B cell (primary cell): ENCODE data around the gene FOSB. TPM values are rescaled to one million over a fixed set of nuclear protein-coding genes. Genes with fewer than 3 reads are reported as not detected.

ENCODE experiments used
- ATAC-seq: fragments of 200-7000 bp; cut with Tn5 transposase; one replicate; pipeline ENCODE4 v1.10.0; 2021; ENCODE audit warnings: low read depth, mild to moderate bottlenecking, moderate number of reproducible peaks, moderate library complexity
- CTCF ChIA-PET: fragments of 350-600 bp; sonication (Branson Sonifier 250); formaldehyde crosslinking; loops from one replicate; lab custom pipeline; 2021; ENCODE audit warnings: antibody characterized with exemption, inconsistent platforms; lab: Charles Lee
- POLR2A ChIA-PET: fragments of 350-600 bp; sonication (Branson Sonifier 250); formaldehyde crosslinking; loops from one replicate; lab custom pipeline; 2021; ENCODE audit warnings: antibody characterized with exemption; lab: Charles Lee
- DNase-seq: peaks from one replicate; pipeline ENCODE4 v3.0.0; 2013
- H2AFZ ChIP-seq: 2 replicates; pipeline ENCODE4 v1.6.1; 2012; ENCODE audit warnings: mild to moderate bottlenecking, low read depth, low read length; ENCODE audit not compliant: insufficient read depth, poor library complexity, severe bottlenecking
- H3K27ac ChIP-seq, 2 donors: 1 replicate in 1 of 2; 2 replicates in 1 of 2; pipeline ENCODE4 v1.5.1; 2012 to 2013; ENCODE audit warnings: low read length in 2 of 2, mild to moderate bottlenecking in 2 of 2, moderate library complexity in 1 of 2
- H3K27me3 ChIP-seq, 4 experiments: fragments of 200-600 bp in 1 of 4; sonication (generic) in 1 of 4; replicated peaks in 1 of 4; 1 replicate in 2 of 4; 2 replicates in 2 of 4; pipeline versions ENCODE4 v1.6.1 to v1.7.0; 2013 to 2016; ENCODE audit warnings: low read length in 3 of 4, mild to moderate bottlenecking in 2 of 4, mixed read lengths in 1 of 4, moderate library complexity in 1 of 4; ENCODE audit not compliant: insufficient read depth in 4 of 4, control insufficient read depth in 3 of 4; ENCODE audit errors: control extremely low read depth in 1 of 4
- H3K36me3 ChIP-seq, 2 experiments: replicated peaks in 1 of 2; 1 replicate in 1 of 2; 2 replicates in 1 of 2; pipeline versions ENCODE4 v1.6.1 to v1.7.1; 2013; ENCODE audit warnings: low read length in 1 of 2; ENCODE audit not compliant: insufficient read depth in 2 of 2, control insufficient read depth in 1 of 2; ENCODE audit errors: control extremely low read depth in 1 of 2, extremely low read depth in 1 of 2
- H3K4me1 ChIP-seq, 2 donors: fragments of 200-600 bp in 1 of 2; sonication (generic) in 1 of 2; 1 replicate in 1 of 2; 2 replicates in 1 of 2; pipeline versions ENCODE4 v1.5.1 to v1.6.1; 2013 to 2017; ENCODE audit warnings: low read length in 2 of 2; ENCODE audit not compliant: control insufficient read depth in 2 of 2, insufficient read depth in 2 of 2
- H3K4me2 ChIP-seq: replicated peaks from 2 replicates; pipeline ENCODE3; 2012; ENCODE audit warnings: mild to moderate bottlenecking, low read depth, low read length; ENCODE audit not compliant: poor library complexity, severe bottlenecking
- H3K4me3 ChIP-seq, 5 experiments: fragments of 200-600 bp in 1 of 5; sonication (generic) in 1 of 5; 1 replicate in 3 of 5; 2 replicates in 2 of 5; pipeline versions ENCODE4 v1.5.1 to v1.7.0; 2011 to 2016; ENCODE audit warnings: low read length in 4 of 5, mild to moderate bottlenecking in 4 of 5, low read depth in 2 of 5, control low read depth in 1 of 5, moderate library complexity in 1 of 5; ENCODE audit not compliant: insufficient read depth in 1 of 5; ENCODE audit errors: control extremely low read depth in 1 of 5, extremely low read depth in 1 of 5
- H3K79me2 ChIP-seq: fragments of 200-600 bp; sonication (generic); one replicate; pipeline ENCODE4 v1.6.0; 2016; ENCODE audit warnings: low read length; ENCODE audit not compliant: control insufficient read depth, insufficient read depth
- H3K9ac ChIP-seq: fragments of 200-600 bp; sonication (generic); 2 replicates; pipeline ENCODE4 v1.6.1; 2017; ENCODE audit warnings: mild to moderate bottlenecking, low read length, moderate library complexity
- H3K9me3 ChIP-seq, 3 donors: one replicate each; pipeline versions ENCODE4 v1.6.1 to v1.7.1; 2013; ENCODE audit warnings: low read length in 2 of 3; ENCODE audit not compliant: control insufficient read depth in 2 of 3, insufficient read depth in 1 of 3; ENCODE audit errors: control extremely low read depth in 1 of 3
- H4K20me1 ChIP-seq: 2 replicates; pipeline ENCODE4 v1.6.0; 2012; ENCODE audit warnings: mild to moderate bottlenecking, low read length; ENCODE audit not compliant: insufficient read depth, control insufficient read depth, poor library complexity, severe bottlenecking
- H3K27ac Mint-ChIP-seq: one replicate; pipeline ENCODE4 v1.8.0; 2021; ENCODE audit warnings: mixed read lengths
- H3K27me3 Mint-ChIP-seq: one replicate; pipeline ENCODE4 v1.8.0; 2021; ENCODE audit warnings: mixed read lengths
- H3K4me1 Mint-ChIP-seq: one replicate; pipeline ENCODE4 v1.8.0; 2021; ENCODE audit warnings: mixed read lengths
- H3K4me3 Mint-ChIP-seq: one replicate; pipeline ENCODE4 v1.8.0; 2021; ENCODE audit warnings: mixed read lengths
- H3K9me3 Mint-ChIP-seq: one replicate; pipeline ENCODE4 v1.8.0; 2022; ENCODE audit warnings: mixed read lengths; ENCODE audit not compliant: insufficient read depth
- CTCF ChIP-seq: fragments of 200-600 bp; IDR thresholded peaks from one replicate; pipeline ENCODE4 v1.8.0; 2022; ENCODE audit warnings: antibody characterized with exemption, mild to moderate bottlenecking
- EZH2 ChIP-seq: IDR thresholded peaks from 2 replicates; pipeline ENCODE4 v1.6.1; 2012; ENCODE audit warnings: borderline replicate concordance, low read depth, mild to moderate bottlenecking, moderate library complexity, low read length; ENCODE audit not compliant: insufficient read depth, poor library complexity, severe bottlenecking
- WGBS: methylation state at CpG from one replicate; pipeline ENCODE4 v1.1.5; 2013; ENCODE audit warnings: missing lambda C conversion rate; ENCODE audit not compliant: insufficient coverage; 5-methylcytosine and 5-hydroxymethylcytosine counted together
- intact Hi-C: fragments of 100-400 bp; cut with micrococcal nuclease; formaldehyde crosslinking; loops from one replicate; pipeline ENCODE4 v1.10.0; 2022
- polyA plus RNA-seq: library from polyadenylated mRNA; depleted of rRNA; stranded (reverse); fragments of >200 nt; gene quantifications from 2 replicates; pipeline ENCODE4 v1.2.3, GENCODE V29; 2012
- total RNA-seq, 2 donors: library from RNA; stranded (reverse); fragments of 120-200 nt in 1 of 2; gene quantifications; 1 replicate in 1 of 2; 2 replicates in 1 of 2; pipeline versions ENCODE4 v1.2.3 to v1.2.4, GENCODE V29; 2013 to 2022

The FOSB gene
- total and polyA plus RNA-seq, 2 donors (not counting 1 experiment from before 2014, with no cell fraction given), result 39.6 to 2,860 TPM

- peak overlapping the region; percentile 71 for H2AFZ ChIP-seq
- intact Hi-C loops, result loop anchor here (1.0 to 5.0 kb wide), 8 partner anchors 7 to 379 kb away; partner anchors contain the start of genes DMWD, IRF2BP1, OPA3 and POLR1G
- H3K4me2 ChIP-seq, result peak overlapping the region; percentile 84
- no peaks in the 10 kb centered on the region for H3K27me3 ChIP-seq
- Mint-ChIP-seq H3K27me3 (no peaks in the 10 kb centered on the region), H3K4me1 (peaks cover 54% of the 10 kb centered on the region), H3K4me3 (peak overlapping the region; percentile 86), H3K9me3 (no peaks in the 10 kb centered on the region), H3K27ac (peak overlapping the region; percentile 82)
- POLR2A ChIA-PET, result interaction anchor here (0.6 to 1.1 kb wide), 6 partner anchors 29 to 209 kb away, joined by 4 to 6 read pairs (median 5); partner anchors contain the start of gene OPA3
- H3K9me3 ChIP-seq, result peaks cover 0 to 3% (median 0%) of the 10 kb centered on the region in 3 donors
- H3K36me3 ChIP-seq, result no peaks in the 10 kb centered on the region
- peak overlapping the region; percentile 90 for H3K9ac ChIP-seq
- H3K79me2 ChIP-seq, result peaks cover 75% of the 10 kb centered on the region
- peak; percentile 47 for DNase-seq
- H3K27ac ChIP-seq, result peak overlapping the region; percentile 43 to 87
- TF ChIP-seq CTCF, result no peak
- TF ChIP-seq EZH2, result no peak
- peaks cover 41 to 49% of the 10 kb centered on the region in 2 donors for H3K4me1 ChIP-seq
- under 1% methylated on average over 15 of the region's 22 CpGs for WGBS
- CTCF ChIA-PET, result interaction anchor here (1.0 to 3.4 kb wide), 6 partner anchors 8 to 69 kb away, joined by 3 to 12 read pairs (median 4); no protein-coding TSS in a partner anchor
- H4K20me1 ChIP-seq, result peaks cover 32% of the 10 kb centered on the region
- ATAC-seq, result no peak
- peak overlapping the region; percentile 63 to 96 (median 84) for H3K4me3 ChIP-seq
Measured at GRCh38 chr19:45507872-45508416, 40.1 kb downstream of the FOSB start.

GRCh38 chr19:45508417-45508860, 40.6 kb downstream of the FOSB start:
- CTCF ChIA-PET, result interaction anchor here (1.0 to 3.4 kb wide), 5 partner anchors 9 to 70 kb away, joined by 3 to 12 read pairs (median 4); no protein-coding TSS in a partner anchor
- POLR2A ChIA-PET, result interaction anchor here (0.6 to 1.1 kb wide), 4 partner anchors 29 to 168 kb away, joined by 4 to 6 read pairs (median 4); partner anchors contain the start of gene OPA3
- intact Hi-C loops, result loop anchor here (5.0 kb wide), 2 partner anchors 184 to 379 kb away; partner anchors contain the start of genes IRF2BP1, QPCTL and SNRPD2

More at GRCh38 chr19:45508417-45508860, 40.6 kb downstream of the FOSB start:
- Histone ChIP-seq H4K20me1 (peaks cover 35% of the 10 kb centered on the region), H3K4me2 (peak overlapping the region; percentile 84), H3K27ac (peak overlapping the region; percentile 43 to 87), H3K79me2 (peaks cover 80% of the 10 kb centered on the region), H3K9ac (peak overlapping the region; percentile 90), H3K9me3 (peaks cover 0 to 3% (median 0%) of the 10 kb centered on the region in 3 donors), H3K4me1 (peaks cover 46 to 54% of the 10 kb centered on the region in 2 donors), H2AFZ (peak overlapping the region; percentile 71), H3K4me3 (peak overlapping the region; percentile 63 to 96 (median 84)), H3K27me3 (no peaks in the 10 kb centered on the region), H3K36me3 (no peaks in the 10 kb centered on the region)
- H3K4me1 Mint-ChIP-seq, result peaks cover 58% of the 10 kb centered on the region
- peak; percentile 64 for DNase-seq
- peak overlapping the region; percentile 82 for H3K27ac Mint-ChIP-seq
- H3K4me3 Mint-ChIP-seq, result peak overlapping the region; percentile 86
- TF ChIP-seq CTCF, result no peak
- no peak for TF ChIP-seq EZH2
- 0% methylated on average over 3 of the region's 26 CpGs for WGBS
- H3K27me3 Mint-ChIP-seq, result no peaks in the 10 kb centered on the region
- ATAC-seq, result no peak
- H3K9me3 Mint-ChIP-seq, result no peaks in the 10 kb centered on the region
